Right lobe of liver (tissue), 4 donors: ENCODE results near the gene KDELR3.

Experiments used
- CTCF ChIP-seq, 4 donors: fragments of 200-600 bp in 3 of 4; fragments of 450-650 bp in 1 of 4; IDR thresholded peaks; one replicate each; pipeline versions ENCODE4 v1.5.1 to v1.8.0; 2016 to 2022; ENCODE audit warnings: antibody characterized with exemption in 4 of 4, mild to moderate bottlenecking in 2 of 4
- POLR2A ChIP-seq: fragments of 450-650 bp; IDR thresholded peaks from one replicate; pipeline ENCODE4 v1.6.1; 2017; ENCODE audit warnings: antibody characterized with exemption, mild to moderate bottlenecking
- donor health status: DM: no; HTN: no; CAD: no.
- donor health status: DM: no; HTN: no; CAD: no.
- donor health status: DM: no; HTN: yes; CAD: no.

- no peak for TF ChIP-seq CTCF (IDR thresholded peaks at IDR 0.05)
- TF ChIP-seq POLR2A: no peak
These were observed 23.9 kb downstream of the KDELR3 start for GRCh38 chr22:38491707-38492348.
